Stimulated activated CD4-positive, alpha-beta T cell treated with anti-CD3 and anti-CD28 coated beads, Interleukin-1b, Interleukin-23, amount 100 ng/mL, for 1 hour (primary cell): ENCODE measurements around the gene FRMD4A.
"Not testable (repeated sequence)": the region's sequence is repeated elsewhere in the genome, so short reads cannot be mapped to it uniquely, and the experiment has no call there.

ENCODE experiments used
- DNase-seq, 2 donors: peaks; one replicate each; pipeline ENCODE4 v3.0.0-alpha.2; 2020; ENCODE audit warnings: low read depth in 2 of 2

Gene FRMD4A

GRCh38 chr10:13788711-13789447 lies 541.8 kb downstream of the FRMD4A start:
- no peak for DNase-seq

GRCh38 chr10:13788320-13788600 lies 542.5 kb downstream of the FRMD4A start:
- DNase-seq = no peak

GRCh38 chr10:13787015-13787421 lies 543.7 kb downstream of the FRMD4A start:
- peak; percentile 27 to 60 for DNase-seq

DNA sequence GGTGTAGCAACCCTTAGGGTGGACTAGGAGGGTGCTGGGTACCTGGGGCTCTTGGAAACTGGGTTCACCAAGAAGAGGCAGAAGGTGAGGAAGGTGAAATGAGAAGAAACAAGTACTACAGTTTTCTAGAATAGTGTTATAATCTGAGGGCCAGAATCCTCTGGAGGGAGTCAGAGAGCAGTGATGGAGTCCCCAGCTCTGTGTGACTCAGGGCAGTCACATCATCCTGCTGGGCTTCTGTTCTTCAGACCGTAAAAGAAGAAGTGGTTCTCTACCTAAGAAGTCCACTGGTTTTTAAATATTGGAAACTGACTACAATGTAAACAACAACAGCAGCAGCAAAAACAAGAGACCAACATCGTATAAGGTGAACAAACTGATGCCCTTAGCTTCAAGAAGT lies 546.7 kb downstream of the FRMD4A start:
- DNase-seq = no peak

DNA sequence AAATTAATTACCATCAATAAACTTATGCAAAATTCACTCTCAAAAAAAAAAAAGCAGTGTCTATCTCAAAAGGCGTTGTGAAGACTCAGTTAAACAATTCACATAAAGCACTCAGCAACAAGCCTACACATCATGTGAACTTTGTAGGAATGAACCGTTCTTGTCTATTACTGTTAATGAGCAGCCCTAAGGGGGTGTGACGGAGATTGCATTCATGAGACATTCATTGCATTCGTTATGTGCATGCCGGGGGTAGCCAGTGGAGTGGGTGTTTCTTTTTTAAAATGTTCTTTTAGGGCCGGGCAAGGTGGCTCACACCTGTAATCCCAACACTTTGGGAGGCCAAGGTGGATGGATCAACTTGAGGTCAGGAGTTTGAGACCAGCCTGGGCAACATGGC lies 551.0 kb downstream of the FRMD4A start:
- no peak for DNase-seq

GRCh38 chr10:13778693-13778960 lies 552.1 kb downstream of the FRMD4A start:
- not testable (repeated sequence) for DNase-seq

DNA sequence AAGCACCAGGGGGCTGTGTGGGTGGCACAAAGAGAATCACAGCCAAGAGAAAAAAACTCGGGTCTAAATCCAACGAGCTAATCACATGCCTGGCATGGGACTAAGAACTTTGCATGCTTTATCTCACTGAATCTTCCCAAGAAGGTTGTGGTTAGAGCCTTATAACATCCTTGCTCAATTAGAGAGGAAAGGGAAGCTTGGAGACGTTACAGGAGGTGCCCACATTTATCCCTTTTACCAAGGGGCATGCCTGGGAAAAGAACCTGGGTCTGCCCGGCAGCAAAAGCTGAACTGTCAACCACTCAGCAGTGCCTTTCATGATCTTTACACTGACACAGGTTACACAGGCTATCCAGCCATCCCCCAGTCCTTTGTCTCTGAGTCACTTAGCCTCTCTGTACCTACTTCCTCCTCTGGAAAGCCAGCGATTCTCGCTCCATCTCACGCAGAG lies 553.8 kb downstream of the FRMD4A start:
- no peak for DNase-seq

GRCh38 chr10:13775786-13776775 lies 554.6 kb downstream of the FRMD4A start:
- DNase-seq = no peak

DNA sequence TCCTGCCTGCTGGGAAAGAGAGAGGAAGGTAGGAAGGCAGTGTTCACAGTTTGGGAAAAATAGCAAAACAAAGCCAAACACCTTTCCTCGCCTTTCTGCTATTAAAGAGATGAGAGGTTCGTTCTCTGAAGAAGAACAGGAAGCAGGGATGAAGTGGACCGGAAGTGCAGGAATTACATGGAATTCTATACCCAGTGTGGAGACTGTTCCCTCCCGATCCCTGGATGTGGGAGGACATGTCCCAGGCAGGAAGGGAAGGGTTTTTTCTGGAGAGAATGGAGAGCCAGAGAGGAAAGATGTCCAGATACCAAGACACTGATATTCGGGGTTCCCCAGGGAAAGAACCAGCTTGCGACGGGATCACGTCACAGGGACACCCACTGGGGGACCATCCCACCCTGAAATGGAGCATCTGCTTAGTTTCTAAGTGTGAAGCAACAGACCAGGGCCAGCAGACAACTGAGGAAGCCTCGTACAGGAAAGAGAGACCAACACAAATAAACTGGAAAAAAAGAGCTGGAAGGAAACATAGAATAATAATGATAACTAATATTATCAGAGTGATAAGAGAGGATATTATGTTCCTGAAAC lies 556.3 kb downstream of the FRMD4A start:
- no peak for DNase-seq

GRCh38 chr10:13773496-13774170 lies 557.1 kb downstream of the FRMD4A start:
- no peak for DNase-seq

- DNase-seq = no peak
These were observed 557.7 kb downstream of the FRMD4A start for GRCh38 chr10:13773043-13773442.

- DNase-seq = no peak
These were observed 558.7 kb downstream of the FRMD4A start for GRCh38 chr10:13771992-13772391.

DNA sequence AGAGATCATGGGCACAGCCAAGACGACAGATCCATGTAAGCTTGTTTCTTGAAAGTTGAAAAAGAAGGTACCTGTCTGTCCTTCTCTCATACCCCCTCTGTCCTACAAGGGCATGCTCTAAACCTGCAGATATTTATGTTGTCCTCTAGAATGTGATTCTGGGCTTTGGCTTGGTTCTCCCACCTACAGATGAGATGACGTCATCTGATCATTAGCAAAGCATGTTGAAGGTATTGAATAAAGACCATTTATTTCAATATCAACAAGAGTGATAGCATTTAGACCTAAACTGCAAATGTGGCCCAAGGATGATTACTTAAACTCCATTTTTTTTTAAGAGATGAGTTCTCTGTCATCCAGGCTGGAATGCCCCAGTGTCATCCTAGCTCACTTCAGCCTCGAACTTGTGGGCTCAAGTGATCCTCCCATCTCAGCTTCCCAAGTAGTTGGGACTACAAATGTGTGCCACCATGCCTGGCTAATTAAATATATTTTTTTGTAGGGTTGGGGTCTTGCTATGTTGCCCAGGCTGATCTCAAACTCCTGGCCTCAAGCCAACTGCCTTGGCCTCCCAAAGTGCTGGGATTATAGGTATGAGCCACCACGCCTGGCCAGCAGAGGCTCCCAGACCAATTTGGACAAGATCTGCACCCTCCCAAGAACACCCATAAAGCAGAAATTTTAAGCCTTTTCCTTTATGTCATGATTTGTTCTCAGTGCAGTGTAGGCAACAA lies 559.8 kb downstream of the FRMD4A start:
- no peak for DNase-seq

DNA sequence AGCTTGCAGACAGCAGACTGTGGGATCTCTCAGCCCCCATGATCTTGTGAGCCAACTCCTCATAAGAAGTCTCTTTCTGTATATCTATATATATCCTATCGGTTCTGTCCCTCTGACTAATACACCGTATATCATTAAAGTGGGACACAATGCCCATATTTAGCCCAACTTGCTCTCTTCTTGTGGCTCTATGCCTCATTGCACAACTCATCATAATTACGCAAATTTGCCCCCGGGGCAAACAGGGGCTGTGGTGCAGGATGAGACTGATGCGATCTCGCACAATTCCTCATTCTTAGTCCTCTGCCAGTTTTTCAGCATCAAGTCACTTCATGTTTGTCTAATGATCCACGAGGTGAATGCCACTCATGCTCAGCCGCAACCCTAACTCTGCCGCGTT lies 560.8 kb downstream of the FRMD4A start:
- DNase-seq = no peak

- no peak for DNase-seq
These were observed 563.0 kb downstream of the FRMD4A start for GRCh38 chr10:13767676-13768178.

DNA sequence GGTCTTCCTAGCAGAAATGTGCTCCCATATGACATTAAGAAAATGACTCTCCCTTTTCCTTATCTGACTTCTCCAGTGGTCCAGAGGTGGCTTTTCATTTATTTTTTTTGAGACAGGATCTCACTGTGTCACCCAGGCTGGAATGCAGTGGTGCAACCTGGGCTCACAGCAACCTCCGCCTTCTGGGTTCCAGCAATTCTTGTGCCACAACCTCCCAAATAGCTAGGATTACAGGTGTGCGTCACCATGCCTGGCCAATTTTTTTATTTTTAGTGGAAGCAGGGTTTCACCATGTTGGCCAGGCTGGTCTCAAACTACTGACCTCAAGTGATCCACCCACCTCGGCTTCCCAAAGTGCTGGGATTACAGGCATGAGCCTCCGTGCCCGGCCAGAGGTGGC lies 563.6 kb downstream of the FRMD4A start:
- DNase-seq = not testable (repeated sequence)

DNA sequence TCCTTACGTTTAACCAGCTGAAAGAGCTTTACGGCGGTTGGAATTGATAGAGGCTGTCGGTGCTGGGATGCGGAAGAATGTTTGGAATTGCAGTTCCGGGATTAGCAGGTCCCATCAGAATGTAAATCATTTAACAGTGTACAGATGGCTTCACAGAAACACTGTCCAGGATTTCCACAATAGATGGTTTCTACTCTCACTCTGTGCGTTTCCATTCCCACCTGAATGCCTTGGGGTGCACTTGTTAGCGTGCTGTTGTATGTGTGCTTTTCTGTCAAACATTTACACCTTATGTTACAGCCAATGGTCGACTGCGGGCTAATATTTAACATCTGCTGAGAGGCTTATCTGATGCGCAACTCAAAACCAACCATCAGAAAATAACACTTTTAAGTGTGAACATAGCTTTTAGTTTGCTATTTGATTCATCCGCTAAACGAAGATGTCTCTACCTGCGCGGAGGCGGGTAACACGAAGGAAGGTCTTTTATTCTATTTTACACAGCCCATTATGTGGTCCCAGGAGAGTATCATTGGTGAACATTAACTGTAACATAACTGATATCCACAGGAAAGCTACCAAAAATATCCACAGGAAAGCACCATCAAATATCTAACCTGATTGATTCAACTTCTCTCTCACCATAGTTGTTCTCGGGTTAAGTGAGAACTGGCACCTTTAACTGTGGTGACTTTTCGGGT lies 564.9 kb downstream of the FRMD4A start:
- no peak for DNase-seq

- no peak for DNase-seq
These were observed 569.1 kb downstream of the FRMD4A start for GRCh38 chr10:13761490-13762091.

DNA sequence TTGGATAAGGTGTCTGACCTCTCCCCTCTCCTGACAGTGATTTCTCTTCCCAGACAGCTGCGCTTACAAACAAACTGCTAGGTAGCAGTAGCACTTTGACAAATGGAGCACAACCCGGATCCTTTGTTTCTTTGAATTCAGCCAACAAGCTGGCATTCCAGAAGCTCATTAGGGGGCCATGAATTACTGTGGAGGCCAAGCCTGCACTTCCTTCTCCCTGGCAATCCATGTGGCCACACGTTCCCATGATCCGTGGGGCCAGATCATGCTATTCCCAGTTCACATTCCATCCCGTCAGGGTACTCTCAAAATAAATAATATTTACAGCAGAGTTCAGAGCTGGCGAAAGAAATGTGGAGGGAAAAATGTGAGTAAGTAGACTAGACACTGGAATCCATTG lies 571.6 kb downstream of the FRMD4A start:
- DNase-seq = no peak

DNA sequence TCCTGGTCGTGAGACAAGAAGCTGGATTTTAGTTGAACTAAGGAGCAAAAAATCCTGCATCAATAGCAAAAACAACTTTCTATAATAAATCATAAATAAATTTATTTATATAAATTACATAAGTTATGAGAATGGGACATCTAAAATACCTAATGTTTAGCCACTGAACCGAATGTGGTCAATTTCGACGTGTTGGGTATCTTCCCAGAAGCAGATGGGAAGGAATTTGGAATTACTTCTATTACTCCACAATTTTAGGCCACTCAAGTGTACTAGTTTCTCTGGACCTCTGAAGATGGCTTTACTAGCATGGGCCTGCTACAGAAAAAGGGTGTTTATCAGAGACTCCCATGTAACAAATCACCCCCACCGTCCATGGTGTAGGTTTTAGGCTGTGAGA lies 572.0 kb downstream of the FRMD4A start:
- no peak for DNase-seq
